ENCODE data around the gene ITGBL1.

DNA sequence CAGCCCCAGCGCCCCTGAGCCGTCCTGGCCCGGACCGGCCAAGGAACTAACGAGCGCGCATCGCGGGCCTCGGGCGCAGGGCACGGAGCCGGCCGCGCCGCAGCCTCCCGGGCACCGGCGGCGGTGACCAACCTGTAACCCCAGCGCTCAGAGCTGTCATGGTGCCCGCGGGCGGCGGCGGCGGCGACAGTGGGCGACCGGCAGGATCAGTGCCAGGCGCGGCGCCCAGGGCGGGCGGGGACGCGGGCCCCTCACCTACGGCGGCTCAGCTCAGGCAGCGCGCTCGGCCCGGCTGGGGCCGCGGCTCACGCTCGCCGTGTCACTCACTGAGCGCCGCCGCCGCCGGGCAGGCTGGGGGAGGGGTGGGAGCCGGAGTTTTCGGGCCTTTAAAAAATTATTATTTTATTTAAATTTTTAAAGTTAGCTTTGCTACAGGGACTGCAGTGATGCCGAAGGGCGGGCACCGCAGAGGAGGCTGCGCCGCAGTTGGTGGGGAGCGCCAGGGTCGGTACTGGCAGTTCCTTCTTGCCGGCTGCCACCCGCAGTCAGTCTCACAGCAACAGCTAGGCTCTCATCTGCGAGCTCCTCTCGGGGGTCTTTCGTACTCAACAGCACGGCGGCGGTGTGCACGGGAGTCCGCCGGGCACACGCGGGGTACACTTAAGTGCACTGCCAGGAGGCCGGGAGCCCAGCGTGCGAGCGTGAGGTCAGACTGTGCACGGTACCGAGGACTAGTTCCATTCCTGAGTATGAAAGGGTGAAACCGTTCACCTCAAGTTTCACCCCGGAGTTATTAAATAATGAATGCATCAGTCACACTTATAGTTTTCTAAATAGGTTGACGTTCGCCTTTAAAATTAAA, 36.1 kb upstream of the ITGBL1 start, which contains the start of gene NALCN:
- TF ChIP-seq POLR2A (IDR thresholded peaks at IDR 0.05) (no peak), CTCF (IDR thresholded peaks at IDR 0.05) (no peak)
